ENCODE results near the gene ANKRD16.

GRCh38 chr10:5830629-5831445 is 58.9 kb downstream of the ANKRD16 start:
- TF ChIP-seq CTCF (IDR thresholded peaks at IDR 0.05) (no peak), POLR2A (IDR thresholded peaks at IDR 0.05) (no peak), EP300 (IDR thresholded peaks at IDR 0.05) (no peak)
